ENCODE data around the gene RGL1.

DNA sequence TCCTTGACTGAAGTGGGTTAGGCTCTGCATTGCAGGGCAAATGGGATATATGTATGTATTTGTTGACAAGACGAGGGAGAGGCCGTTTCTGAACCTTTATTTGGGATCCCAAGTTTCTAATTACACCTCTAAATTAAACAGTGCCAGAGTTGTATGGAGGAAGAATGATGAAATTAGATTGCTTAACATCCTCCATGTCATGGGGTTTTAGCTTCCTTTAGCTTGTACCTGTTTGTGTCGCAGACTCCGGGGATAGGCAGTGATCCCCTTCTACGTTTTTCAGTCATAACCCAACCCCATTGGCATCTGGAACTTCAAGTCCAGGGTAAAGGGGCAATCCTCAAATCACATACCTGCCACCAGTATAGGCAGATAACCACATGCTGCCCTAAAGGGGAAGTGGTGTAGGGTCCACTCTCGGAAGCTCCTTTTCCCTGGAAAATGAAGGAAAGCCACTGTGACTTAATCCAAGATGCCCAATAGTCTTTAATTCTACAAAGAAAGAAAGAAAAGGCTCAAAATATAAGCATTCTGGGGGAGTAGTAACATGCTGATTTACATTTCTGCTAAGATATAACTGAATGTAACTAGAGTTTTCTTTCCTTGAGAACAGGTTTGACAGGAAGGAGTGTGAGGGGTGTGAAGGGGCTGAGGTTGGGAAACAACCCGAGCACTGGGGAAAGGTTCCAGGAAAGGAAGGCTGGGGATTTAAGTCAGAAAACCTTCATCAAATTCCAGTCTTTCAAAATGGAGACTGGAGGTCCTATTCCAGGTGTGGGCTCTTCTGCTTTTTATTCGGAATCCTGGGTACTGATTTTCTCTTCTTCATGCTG is 77.6 kb downstream of the RGL1 start:
- TF ChIP-seq, protein P1, sequence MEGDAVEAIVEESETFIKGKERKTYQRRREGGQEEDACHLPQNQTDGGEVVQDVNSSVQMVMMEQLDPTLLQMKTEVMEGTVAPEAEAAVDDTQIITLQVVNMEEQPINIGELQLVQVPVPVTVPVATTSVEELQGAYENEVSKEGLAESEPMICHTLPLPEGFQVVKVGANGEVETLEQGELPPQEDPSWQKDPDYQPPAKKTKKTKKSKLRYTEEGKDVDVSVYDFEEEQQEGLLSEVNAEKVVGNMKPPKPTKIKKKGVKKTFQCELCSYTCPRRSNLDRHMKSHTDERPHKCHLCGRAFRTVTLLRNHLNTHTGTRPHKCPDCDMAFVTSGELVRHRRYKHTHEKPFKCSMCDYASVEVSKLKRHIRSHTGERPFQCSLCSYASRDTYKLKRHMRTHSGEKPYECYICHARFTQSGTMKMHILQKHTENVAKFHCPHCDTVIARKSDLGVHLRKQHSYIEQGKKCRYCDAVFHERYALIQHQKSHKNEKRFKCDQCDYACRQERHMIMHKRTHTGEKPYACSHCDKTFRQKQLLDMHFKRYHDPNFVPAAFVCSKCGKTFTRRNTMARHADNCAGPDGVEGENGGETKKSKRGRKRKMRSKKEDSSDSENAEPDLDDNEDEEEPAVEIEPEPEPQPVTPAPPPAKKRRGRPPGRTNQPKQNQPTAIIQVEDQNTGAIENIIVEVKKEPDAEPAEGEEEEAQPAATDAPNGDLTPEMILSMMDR (conservative IDR thresholded peaks at IDR 0.05 in 1 of 2, IDR thresholded peaks at IDR 0.05 in 1 of 2; ENCODE audit: low read depth in 1 of 2, low read length in 2 of 2) = no peak
- TF ChIP-seq EZH2 (IDR thresholded peaks at IDR 0.05; ENCODE audit: low read length, missing control alignments) = no peak
